22Rv1 (cell line): ENCODE data around the gene NOVA2.

Experiments used
- H3K27ac ChIP-seq: fragments of 450-650 bp; 2 replicates; pipeline ENCODE4 v1.5.1; 2017
- CTCF ChIP-seq: fragments of 450-650 bp; IDR thresholded peaks from 2 replicates; pipeline ENCODE4 v1.5.1; 2017; ENCODE audit warnings: mild to moderate bottlenecking
- ZFX ChIP-seq: fragments of 450-650 bp; IDR thresholded peaks from 2 replicates; pipeline ENCODE4 v1.6.1; 2017; ENCODE audit warnings: antibody characterized with exemption, borderline replicate concordance

Gene NOVA2

GRCh38 chr19:45917421-45918091 is 56.1 kb downstream of the NOVA2 start:
- H3K27ac ChIP-seq = no peak overlapping the region
- no peak for TF ChIP-seq CTCF
- no peak for TF ChIP-seq ZFX

GRCh38 chr19:45913874-45914830 is 59.5 kb downstream of the NOVA2 start, which contains the start of gene NANOS2:
NANOS2 (minus strand) TSS chr19:45914778; CDS start chr19:45914693, 85 bp downstream.
- H3K27ac ChIP-seq = no peak within 1 kb of the TSS
- TF ChIP-seq ZFX (no peak), CTCF (peak; percentile 33)

GRCh38 chr19:45911291-45911690 is 62.4 kb downstream of the NOVA2 start:
- H3K27ac ChIP-seq = no peak overlapping the region
- TF ChIP-seq ZFX (no peak), CTCF (no peak)

- no peak for TF ChIP-seq ZFX
- no peak for TF ChIP-seq CTCF
- no peak overlapping the region for H3K27ac ChIP-seq
Observed at GRCh38 chr19:45908956-45909355, 64.7 kb downstream of the NOVA2 start.

GRCh38 chr19:45906221-45906620 is 67.4 kb downstream of the NOVA2 start:
- H3K27ac ChIP-seq = no peak overlapping the region
- TF ChIP-seq ZFX (no peak), CTCF (no peak)

GRCh38 chr19:45905011-45905410 is 68.7 kb downstream of the NOVA2 start:
- no peak overlapping the region for H3K27ac ChIP-seq
- TF ChIP-seq ZFX (no peak), CTCF (no peak)
